SU-DHL-6 (cell line): ENCODE measurements around the gene BNC2.

Experiments used
- H2AFZ ChIP-seq: fragments of 200-600 bp; sonication (generic); 2 replicates; pipeline ENCODE4 v1.6.1; 2014; ENCODE audit warnings: low read depth, mild to moderate bottlenecking, moderate library complexity, mixed read lengths, antibody characterized with exemption, low read length; ENCODE audit not compliant: severe bottlenecking
- H3F3A ChIP-seq: fragments of 200-600 bp; shearing (Covaris generic); 2 replicates; pipeline ENCODE4 v1.6.0; 2016; ENCODE audit warnings: antibody characterized with exemption, mild to moderate bottlenecking; ENCODE audit not compliant: insufficient read depth
- H3K27ac ChIP-seq: fragments of 200-600 bp; sonication (generic); 2 replicates; pipeline ENCODE4 v1.5.1; 2016; ENCODE audit warnings: low read depth, mild to moderate bottlenecking, low read length, moderate library complexity, mixed read lengths
- H3K27me3 ChIP-seq: fragments of 200-600 bp; sonication (generic), shearing (Covaris generic); 2 replicates; pipeline ENCODE4 v1.6.0; 2014; ENCODE audit warnings: mild to moderate bottlenecking, low read length
- H3K36me3 ChIP-seq: fragments of 200-600 bp; sonication (generic); 2 replicates; pipeline ENCODE4 v1.6.1; 2014; ENCODE audit warnings: mild to moderate bottlenecking, low read length, mixed read lengths
- H3K4me2 ChIP-seq: fragments of 300-600, 200-600 bp; shearing (Covaris generic), sonication (generic); 2 replicates; pipeline ENCODE4 v1.6.0; 2014; ENCODE audit warnings: low read length, low read depth, mild to moderate bottlenecking; ENCODE audit not compliant: poor library complexity, severe bottlenecking
- H3K4me3 ChIP-seq: fragments of 200-600 bp; sonication (generic); 2 replicates; pipeline ENCODE4 v1.5.1; 2014; ENCODE audit warnings: antibody characterized with exemption, low read length, mild to moderate bottlenecking, mixed read lengths; ENCODE audit not compliant: insufficient read depth, poor library complexity, severe bottlenecking
- H3K79me2 ChIP-seq: fragments of 200-600 bp; sonication (generic); 2 replicates; pipeline ENCODE4 v1.6.1; 2014; ENCODE audit warnings: mild to moderate bottlenecking, low read length, moderate library complexity; ENCODE audit not compliant: insufficient read depth
- H3K9ac ChIP-seq: fragments of 200-600 bp; sonication (generic); 2 replicates; pipeline ENCODE4 v1.7.0; 2014; ENCODE audit warnings: mild to moderate bottlenecking, low read length
- H3K9me2 ChIP-seq: fragments of 200-600 bp; sonication (generic); replicated peaks from 2 replicates; pipeline ENCODE4 v1.6.1; 2014; ENCODE audit warnings: low read length; ENCODE audit not compliant: insufficient read depth
- H3K9me3 ChIP-seq: fragments of 200-600 bp; sonication (generic); 2 replicates; pipeline ENCODE4 v1.6.1; 2014; ENCODE audit warnings: low read length, mixed read lengths; ENCODE audit not compliant: insufficient read depth
- H4K20me1 ChIP-seq: fragments of 200-600 bp; sonication (generic); 2 replicates; pipeline ENCODE4 v1.6.1; 2014; ENCODE audit warnings: low read depth, mild to moderate bottlenecking, antibody characterized with exemption, low read length, moderate library complexity, mixed read lengths
- EZH2phosphoT487 ChIP-seq: fragments of 200-600 bp; sonication (generic), shearing (Covaris generic); conservative IDR thresholded peaks from 2 replicates; pipeline ENCODE4 v1.6.1; 2018; ENCODE audit warnings: mild to moderate bottlenecking, antibody characterized with exemption, low read length, moderate library complexity, mixed read lengths
- TF ChIP-seq, protein P1 (sequence below): fragments of 200-600 bp; sonication (generic); IDR thresholded peaks from one replicate; pipeline ENCODE4 v1.5.1; 2017; ENCODE audit warnings: antibody characterized with exemption, mild to moderate bottlenecking, low read length, moderate library complexity; ENCODE audit not compliant: insufficient read depth, poor library complexity, severe bottlenecking

BNC2 gene

DNA sequence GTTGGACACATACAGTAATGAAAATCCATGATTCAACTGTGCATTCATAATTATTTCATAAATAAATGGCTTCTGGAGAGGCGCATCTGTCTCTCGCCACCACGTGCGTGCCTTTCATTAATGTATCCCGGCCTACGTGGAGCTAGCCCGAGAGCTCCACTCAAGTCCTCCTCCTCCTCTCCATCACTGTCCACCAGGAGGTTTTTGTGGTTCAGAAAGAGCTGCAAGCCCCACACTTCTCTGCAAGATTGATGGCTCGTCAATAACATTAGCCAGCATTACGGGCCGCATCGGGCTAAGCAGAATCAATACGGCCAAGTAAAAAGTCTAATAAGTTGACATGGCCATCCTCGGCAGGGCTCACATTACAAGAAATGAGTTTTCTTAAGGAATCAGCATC lies 499.8 kb downstream of the BNC2 start:
- H4K20me1 ChIP-seq = no peaks in the 10 kb centered on the region
- no peak overlapping the region for H2AFZ ChIP-seq
- TF ChIP-seq EZH2phosphoT487 = no peak
- TF ChIP-seq, protein P1, sequence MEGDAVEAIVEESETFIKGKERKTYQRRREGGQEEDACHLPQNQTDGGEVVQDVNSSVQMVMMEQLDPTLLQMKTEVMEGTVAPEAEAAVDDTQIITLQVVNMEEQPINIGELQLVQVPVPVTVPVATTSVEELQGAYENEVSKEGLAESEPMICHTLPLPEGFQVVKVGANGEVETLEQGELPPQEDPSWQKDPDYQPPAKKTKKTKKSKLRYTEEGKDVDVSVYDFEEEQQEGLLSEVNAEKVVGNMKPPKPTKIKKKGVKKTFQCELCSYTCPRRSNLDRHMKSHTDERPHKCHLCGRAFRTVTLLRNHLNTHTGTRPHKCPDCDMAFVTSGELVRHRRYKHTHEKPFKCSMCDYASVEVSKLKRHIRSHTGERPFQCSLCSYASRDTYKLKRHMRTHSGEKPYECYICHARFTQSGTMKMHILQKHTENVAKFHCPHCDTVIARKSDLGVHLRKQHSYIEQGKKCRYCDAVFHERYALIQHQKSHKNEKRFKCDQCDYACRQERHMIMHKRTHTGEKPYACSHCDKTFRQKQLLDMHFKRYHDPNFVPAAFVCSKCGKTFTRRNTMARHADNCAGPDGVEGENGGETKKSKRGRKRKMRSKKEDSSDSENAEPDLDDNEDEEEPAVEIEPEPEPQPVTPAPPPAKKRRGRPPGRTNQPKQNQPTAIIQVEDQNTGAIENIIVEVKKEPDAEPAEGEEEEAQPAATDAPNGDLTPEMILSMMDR = no peak
- no peaks in the 10 kb centered on the region for H3F3A ChIP-seq
- no peaks in the 10 kb centered on the region for H3K79me2 ChIP-seq
- no peaks in the 10 kb centered on the region for H3K9me2 ChIP-seq
- H3K4me2 ChIP-seq = no peak overlapping the region
- no peaks in the 10 kb centered on the region for H3K36me3 ChIP-seq
- H3K27me3 ChIP-seq = no peaks in the 10 kb centered on the region
- H3K4me3 ChIP-seq = no peak overlapping the region
- no peak overlapping the region for H3K9ac ChIP-seq
- H3K27ac ChIP-seq = no peak overlapping the region
- H3K9me3 ChIP-seq = no peaks in the 10 kb centered on the region

DNA sequence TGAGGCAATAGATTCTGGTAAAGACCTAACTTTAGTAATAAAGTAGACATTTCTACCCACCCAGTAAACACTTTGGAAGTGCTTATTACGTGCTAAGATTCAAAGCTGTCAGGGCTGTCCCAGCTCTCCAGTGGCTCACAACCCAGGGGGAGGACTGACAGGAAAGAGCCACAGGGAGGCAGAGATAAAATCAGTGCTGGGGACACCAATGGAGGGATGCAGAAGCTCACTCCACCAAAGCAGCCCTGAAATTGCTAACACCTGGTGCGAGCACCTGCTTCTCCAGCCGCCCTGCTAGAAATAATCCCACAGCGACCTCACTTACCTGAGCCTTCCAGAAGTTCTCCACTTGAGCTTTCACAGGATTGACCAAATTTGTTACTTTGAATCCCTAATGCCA lies 501.0 kb downstream of the BNC2 start:
- no peak overlapping the region for H2AFZ ChIP-seq
- no peaks in the 10 kb centered on the region for H3K36me3 ChIP-seq
- H3K9me3 ChIP-seq = no peaks in the 10 kb centered on the region
- no peaks in the 10 kb centered on the region for H3F3A ChIP-seq
- no peaks in the 10 kb centered on the region for H3K79me2 ChIP-seq
- no peak overlapping the region for H3K4me3 ChIP-seq
- H3K4me2 ChIP-seq = no peak overlapping the region
- H4K20me1 ChIP-seq = no peaks in the 10 kb centered on the region
- no peaks in the 10 kb centered on the region for H3K27me3 ChIP-seq
- H3K9me2 ChIP-seq = no peaks in the 10 kb centered on the region
- H3K27ac ChIP-seq = no peak overlapping the region
- H3K9ac ChIP-seq = no peak overlapping the region
- TF ChIP-seq EZH2phosphoT487 = no peak
- TF ChIP-seq, protein P1 = no peak

DNA sequence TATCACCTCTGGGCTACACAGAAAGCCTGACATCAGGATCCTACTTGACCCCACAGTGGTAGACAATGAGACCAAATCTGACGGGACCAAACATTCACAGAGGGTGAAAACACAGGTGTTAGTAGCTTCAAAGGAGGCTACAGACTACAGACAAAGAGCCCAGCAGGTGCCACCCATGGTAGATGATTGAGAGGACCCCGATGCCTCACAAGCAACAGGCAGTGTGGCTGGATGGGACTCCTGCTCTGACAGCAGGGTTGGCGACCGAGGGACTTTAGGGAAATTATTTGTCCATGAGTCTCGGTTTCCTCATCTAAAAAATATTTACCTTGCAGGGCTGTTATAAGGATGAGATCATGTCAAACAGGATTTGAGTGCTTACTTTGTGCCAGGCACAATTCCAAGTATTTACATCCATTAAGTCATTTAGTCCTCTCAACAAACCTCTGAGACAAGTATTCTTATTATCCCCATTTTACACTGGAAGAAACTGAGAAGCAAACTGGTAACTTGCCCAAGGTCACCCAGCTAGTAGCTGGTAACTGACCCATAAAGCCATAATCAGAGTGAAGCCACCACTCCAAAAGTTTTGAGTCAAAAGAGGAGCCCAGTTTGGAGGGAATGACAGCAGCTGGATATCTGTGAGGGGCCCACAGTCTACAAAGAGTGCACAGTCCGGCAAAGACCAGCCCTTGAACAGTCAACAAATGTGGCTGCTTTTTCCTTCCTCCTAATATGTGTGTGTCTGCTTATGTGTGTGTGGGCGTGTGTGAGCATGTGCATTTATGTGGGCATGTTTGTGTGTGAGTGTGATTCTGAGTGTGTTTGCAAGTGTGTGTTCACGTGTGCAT lies 502.0 kb downstream of the BNC2 start:
- Histone ChIP-seq H3K27ac (no peak overlapping the region), H2AFZ (no peak overlapping the region), H3K4me2 (no peak overlapping the region)

More for the DNA sequence above, 502.0 kb downstream of the BNC2 start:
- no peak for TF ChIP-seq EZH2phosphoT487
- TF ChIP-seq, protein P1 = no peak
- Histone ChIP-seq H3K9ac (no peak overlapping the region), H3K79me2 (no peaks in the 10 kb centered on the region), H3F3A (no peaks in the 10 kb centered on the region), H3K4me3 (no peak overlapping the region), H3K9me3 (no peaks in the 10 kb centered on the region), H4K20me1 (no peaks in the 10 kb centered on the region), H3K27me3 (no peaks in the 10 kb centered on the region), H3K9me2 (no peaks in the 10 kb centered on the region), H3K36me3 (no peaks in the 10 kb centered on the region)
